ENCODE results near the gene CNN2. TPM values are rescaled to one million over a fixed set of nuclear protein-coding genes. Genes with fewer than 3 reads are reported as not detected.
A peak's percentile ranks its signal among the peaks of the same experiment; 100 is the strongest.

Gene CNN2
- total RNA-seq, 2 experiments from 2014 or later = 76.0 to 80.5 TPM

- H3K36me3 Mint-ChIP-seq = peaks cover 42% of the 10 kb centered on the region
- peak overlapping the region; percentile 1 for H3K27ac Mint-ChIP-seq
- H3K4me1 Mint-ChIP-seq = peaks cover 1% of the 10 kb centered on the region
- H3K9me3 Mint-ChIP-seq = peaks cover 19% of the 10 kb centered on the region
- H3K27me3 Mint-ChIP-seq = no peaks in the 10 kb centered on the region
- DNase-seq = no peak
- H3K4me3 Mint-ChIP-seq = no peak overlapping the region
Observed at GRCh38 chr19:1055886-1056620, 29.6 kb downstream of the CNN2 start.

- H3K4me3 Mint-ChIP-seq = no peak overlapping the region
- H3K9me3 Mint-ChIP-seq = peaks cover 19% of the 10 kb centered on the region
- DNase-seq = no peak
- peaks cover 1% of the 10 kb centered on the region for H3K4me1 Mint-ChIP-seq
- peaks cover 43% of the 10 kb centered on the region for H3K36me3 Mint-ChIP-seq
- H3K27ac Mint-ChIP-seq = peak overlapping the region; percentile 56
- no peaks in the 10 kb centered on the region for H3K27me3 Mint-ChIP-seq
Observed at GRCh38 chr19:1057176-1057855, 30.9 kb downstream of the CNN2 start.

GRCh38 chr19:1058112-1058511 lies 31.7 kb downstream of the CNN2 start:
- no peak for DNase-seq
- Mint-ChIP-seq H3K36me3 (peaks cover 47% of the 10 kb centered on the region), H3K4me3 (no peak overlapping the region), H3K9me3 (peaks cover 19% of the 10 kb centered on the region), H3K4me1 (peaks cover 1% of the 10 kb centered on the region), H3K27me3 (no peaks in the 10 kb centered on the region), H3K27ac (peak overlapping the region; percentile 10)

- H3K9me3 Mint-ChIP-seq = peaks cover 20% of the 10 kb centered on the region
- no peak overlapping the region for H3K27ac Mint-ChIP-seq
- H3K36me3 Mint-ChIP-seq = peaks cover 46% of the 10 kb centered on the region
- H3K4me3 Mint-ChIP-seq = no peak overlapping the region
- DNase-seq = no peak
- H3K27me3 Mint-ChIP-seq = no peaks in the 10 kb centered on the region
- peaks cover 12% of the 10 kb centered on the region for H3K4me1 Mint-ChIP-seq
Observed at GRCh38 chr19:1060689-1061088, 34.3 kb downstream of the CNN2 start.

- peaks cover 11% of the 10 kb centered on the region for H3K9me3 Mint-ChIP-seq
- H3K27me3 Mint-ChIP-seq = no peaks in the 10 kb centered on the region
- DNase-seq = no peak
- H3K27ac Mint-ChIP-seq = no peak overlapping the region
- H3K36me3 Mint-ChIP-seq = peaks cover 34% of the 10 kb centered on the region
- peaks cover 12% of the 10 kb centered on the region for H3K4me1 Mint-ChIP-seq
- no peak overlapping the region for H3K4me3 Mint-ChIP-seq
Observed at GRCh38 chr19:1061987-1062386, 35.6 kb downstream of the CNN2 start.

- Mint-ChIP-seq H3K9me3 (peaks cover 7% of the 10 kb centered on the region), H3K4me3 (no peak overlapping the region), H3K4me1 (peaks cover 11% of the 10 kb centered on the region), H3K27me3 (no peaks in the 10 kb centered on the region), H3K36me3 (peaks cover 29% of the 10 kb centered on the region), H3K27ac (no peak overlapping the region)
- no peak for DNase-seq
Observed at GRCh38 chr19:1062387-1063029, 36.1 kb downstream of the CNN2 start.

- H3K27me3 Mint-ChIP-seq = no peaks in the 10 kb centered on the region
- peaks cover 2% of the 10 kb centered on the region for H3K9me3 Mint-ChIP-seq
- no peak overlapping the region for H3K27ac Mint-ChIP-seq
- peaks cover 11% of the 10 kb centered on the region for H3K4me1 Mint-ChIP-seq
- peak; percentile 66 for DNase-seq
- H3K36me3 Mint-ChIP-seq = peaks cover 21% of the 10 kb centered on the region
- H3K4me3 Mint-ChIP-seq = no peak overlapping the region
Observed at GRCh38 chr19:1063030-1063908, 36.9 kb downstream of the CNN2 start.

GRCh38 chr19:1063909-1064660 lies 37.7 kb downstream of the CNN2 start:
- Mint-ChIP-seq H3K36me3 (peaks cover 24% of the 10 kb centered on the region), H3K27me3 (no peaks in the 10 kb centered on the region), H3K4me3 (no peak overlapping the region)

GRCh38 chr19:1064661-1065605 lies 38.5 kb downstream of the CNN2 start:
- H3K4me1 Mint-ChIP-seq = peaks cover 21% of the 10 kb centered on the region
- H3K4me3 Mint-ChIP-seq = peak overlapping the region; percentile 32
- H3K27ac Mint-ChIP-seq = no peak overlapping the region
- H3K36me3 Mint-ChIP-seq = peaks cover 26% of the 10 kb centered on the region
- peaks cover 2% of the 10 kb centered on the region for H3K9me3 Mint-ChIP-seq
- peak; percentile 83 for DNase-seq
- no peaks in the 10 kb centered on the region for H3K27me3 Mint-ChIP-seq

More at GRCh38 chr19:1063909-1064660, 37.7 kb downstream of the CNN2 start:
- Mint-ChIP-seq H3K27ac (no peak overlapping the region), H3K4me1 (peaks cover 17% of the 10 kb centered on the region), H3K9me3 (peaks cover 2% of the 10 kb centered on the region)
- DNase-seq = no peak

GRCh38 chr19:1065606-1066109 lies 39.2 kb downstream of the CNN2 start:
- no peak for DNase-seq
- peak overlapping the region; percentile 22 for H3K4me3 Mint-ChIP-seq

GRCh38 chr19:1066251-1066747 lies 39.9 kb downstream of the CNN2 start:
- H3K36me3 Mint-ChIP-seq = peaks cover 29% of the 10 kb centered on the region
- H3K9me3 Mint-ChIP-seq = peaks cover 2% of the 10 kb centered on the region
- peaks cover 24% of the 10 kb centered on the region for H3K4me1 Mint-ChIP-seq
- H3K27me3 Mint-ChIP-seq = no peaks in the 10 kb centered on the region
- no peak overlapping the region for H3K27ac Mint-ChIP-seq
- H3K4me3 Mint-ChIP-seq = peak overlapping the region; percentile 62
- no peak for DNase-seq

More at GRCh38 chr19:1065606-1066109, 39.2 kb downstream of the CNN2 start:
- no peak overlapping the region for H3K27ac Mint-ChIP-seq
- no peaks in the 10 kb centered on the region for H3K27me3 Mint-ChIP-seq
- H3K36me3 Mint-ChIP-seq = peaks cover 29% of the 10 kb centered on the region
- peaks cover 2% of the 10 kb centered on the region for H3K9me3 Mint-ChIP-seq
- peaks cover 24% of the 10 kb centered on the region for H3K4me1 Mint-ChIP-seq

- Mint-ChIP-seq H3K36me3 (peaks cover 29% of the 10 kb centered on the region), H3K9me3 (peaks cover 2% of the 10 kb centered on the region), H3K4me1 (peaks cover 27% of the 10 kb centered on the region), H3K4me3 (peak within 1 kb of the TSS; percentile 94), H3K27me3 (no peaks in the 10 kb centered on the region), H3K27ac (peak within 1 kb of the TSS; percentile 97)
- DNase-seq = peak; percentile 93
Observed at GRCh38 chr19:1066748-1067340, 40.4 kb downstream of the CNN2 start, which contains the start of gene ARHGAP45. Gene ARHGAP45 (plus strand): TSS chr19:1067167. CDS start chr19:1067406, 239 bp downstream.

Measured in activated naive CD8-positive, alpha-beta T cell treated with anti-CD3 and anti-CD28 coated beads for 36 hours (primary cell).